Progenitor cell of endocrine pancreas (in vitro differentiated cells): ENCODE measurements around the gene TMEM143. TPM values are rescaled to one million over a fixed set of nuclear protein-coding genes. Genes with fewer than 3 reads are reported as not detected.
"Not testable (repeated sequence)": the region's sequence is repeated elsewhere in the genome, so short reads cannot be mapped to it uniquely, and the experiment has no call there.

ENCODE experiments used
- DNase-seq: peaks from one replicate; pipeline ENCODE4 v3.0.0; 2021; ENCODE audit warnings: low spot score; ENCODE audit not compliant: unreplicated experiment
- H3K27ac Mint-ChIP-seq: 2 replicates; pipeline ENCODE4 v1.8.0; 2021; ENCODE audit warnings: mild to moderate bottlenecking, moderate library complexity, mixed read lengths
- H3K27me3 Mint-ChIP-seq: 2 replicates; pipeline ENCODE4 v1.8.0; 2021; ENCODE audit warnings: mixed read lengths
- H3K36me3 Mint-ChIP-seq: 2 replicates; pipeline ENCODE4 v1.8.0; 2022; ENCODE audit warnings: mixed read lengths; ENCODE audit not compliant: insufficient read depth
- H3K4me1 Mint-ChIP-seq: 2 replicates; pipeline ENCODE4 v1.8.0; 2021; ENCODE audit warnings: low read depth, mixed read lengths
- H3K4me3 Mint-ChIP-seq: 2 replicates; pipeline ENCODE4 v1.8.0; 2021; ENCODE audit warnings: low read depth, mild to moderate bottlenecking, moderate library complexity, mixed read lengths
- H3K9me3 Mint-ChIP-seq: 2 replicates; pipeline ENCODE4 v1.8.0; 2021; ENCODE audit warnings: low read depth, mixed read lengths
- CTCF ChIP-seq: fragments of 200-600 bp; sonication (generic); IDR thresholded peaks from one replicate; pipeline ENCODE4 v1.5.0; 2021; ENCODE audit warnings: antibody characterized with exemption, mild to moderate bottlenecking; ENCODE audit not compliant: unreplicated experiment
- total RNA-seq: library from RNA; stranded (reverse); gene quantifications from 2 replicates; pipeline ENCODE4 v1.2.1, GENCODE V29; 2021

Gene TMEM143
- total RNA-seq, 1 donor from 2014 or later = 9.5 TPM

- TF ChIP-seq CTCF = no peak
- Mint-ChIP-seq H3K4me1 (no peaks in the 10 kb centered on the region), H3K36me3 (peaks cover 3% of the 10 kb centered on the region), H3K27ac (no peak overlapping the region), H3K27me3 (no peaks in the 10 kb centered on the region), H3K4me3 (no peak overlapping the region), H3K9me3 (no peaks in the 10 kb centered on the region)
- DNase-seq = no peak
Observed at GRCh38 chr19:48378194-48378570, 14.4 kb upstream of the TMEM143 start.

GRCh38 chr19:48373567-48373966 lies 9.8 kb upstream of the TMEM143 start:
- H3K27me3 Mint-ChIP-seq = no peaks in the 10 kb centered on the region
- H3K4me1 Mint-ChIP-seq = no peaks in the 10 kb centered on the region
- H3K27ac Mint-ChIP-seq = no peak overlapping the region
- TF ChIP-seq CTCF = no peak
- no peaks in the 10 kb centered on the region for H3K9me3 Mint-ChIP-seq
- no peak for DNase-seq
- H3K36me3 Mint-ChIP-seq = no peaks in the 10 kb centered on the region
- no peak overlapping the region for H3K4me3 Mint-ChIP-seq

DNA sequence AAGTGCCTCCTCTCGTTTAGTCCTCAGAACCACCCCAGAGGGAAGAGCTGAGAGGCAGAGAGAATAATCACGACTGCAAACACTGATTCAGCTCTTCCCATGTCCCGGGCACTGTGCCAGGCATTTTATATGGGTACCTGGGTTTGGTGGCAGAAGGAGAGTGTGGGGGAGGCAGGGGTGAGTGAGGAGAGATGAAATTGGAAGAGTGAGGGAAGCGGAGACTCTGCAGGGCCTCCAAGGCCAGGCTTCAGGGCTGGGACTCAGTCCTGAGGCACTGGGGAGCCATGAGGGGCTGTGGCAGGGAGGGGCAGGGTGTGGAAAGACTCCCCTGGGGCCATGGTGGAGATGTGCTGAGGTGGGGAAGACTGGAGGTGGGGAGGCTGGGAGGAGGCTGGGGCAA lies 9.2 kb upstream of the TMEM143 start:
- Mint-ChIP-seq H3K4me1 (no peaks in the 10 kb centered on the region), H3K9me3 (no peaks in the 10 kb centered on the region), H3K27ac (no peak overlapping the region), H3K36me3 (no peaks in the 10 kb centered on the region), H3K4me3 (no peak overlapping the region), H3K27me3 (no peaks in the 10 kb centered on the region)
- TF ChIP-seq CTCF = no peak
- no peak for DNase-seq

GRCh38 chr19:48371771-48372170 lies 8.0 kb upstream of the TMEM143 start:
- not testable (repeated sequence) for H3K27me3 Mint-ChIP-seq, DNase-seq, H3K4me1 Mint-ChIP-seq, H3K9me3 Mint-ChIP-seq, H3K27ac Mint-ChIP-seq, H3K36me3 Mint-ChIP-seq, H3K4me3 Mint-ChIP-seq

DNA sequence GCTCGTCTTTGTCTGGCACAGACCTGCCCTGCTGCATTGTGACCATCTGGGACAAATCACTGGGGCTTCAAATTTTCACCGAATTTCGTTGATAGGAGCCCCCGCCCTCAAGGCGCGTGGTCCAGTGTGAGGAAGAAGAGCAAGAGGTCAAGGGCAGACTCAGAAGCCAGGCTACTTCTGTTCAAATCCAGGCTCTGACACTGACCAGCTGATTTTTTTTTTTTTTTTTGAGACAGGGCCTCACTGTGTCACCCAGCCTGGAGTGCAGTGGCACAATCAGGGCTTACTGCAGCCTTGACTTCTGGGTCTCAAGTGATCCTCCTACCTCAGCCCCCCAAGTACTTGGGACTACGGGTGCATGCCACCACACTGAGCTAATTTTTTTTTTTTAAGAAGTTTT lies 7.6 kb upstream of the TMEM143 start:
- H3K36me3 Mint-ChIP-seq = no peaks in the 10 kb centered on the region
- TF ChIP-seq CTCF = no peak
- no peaks in the 10 kb centered on the region for H3K27me3 Mint-ChIP-seq
- H3K9me3 Mint-ChIP-seq = no peaks in the 10 kb centered on the region
- no peak overlapping the region for H3K27ac Mint-ChIP-seq
- no peak overlapping the region for H3K4me3 Mint-ChIP-seq
- H3K4me1 Mint-ChIP-seq = no peaks in the 10 kb centered on the region
- DNase-seq = no peak

- DNase-seq = no peak
- no peak for TF ChIP-seq CTCF
- H3K9me3 Mint-ChIP-seq = no peaks in the 10 kb centered on the region
- H3K4me1 Mint-ChIP-seq = no peaks in the 10 kb centered on the region
- peak overlapping the region; percentile 43 for H3K27ac Mint-ChIP-seq
- H3K36me3 Mint-ChIP-seq = no peaks in the 10 kb centered on the region
- H3K4me3 Mint-ChIP-seq = no peak overlapping the region
- no peaks in the 10 kb centered on the region for H3K27me3 Mint-ChIP-seq
Observed at GRCh38 chr19:48370955-48371354, 7.2 kb upstream of the TMEM143 start.
